H1 (cell line): ENCODE results near the gene YEATS2. TPM values are rescaled to one million over a fixed set of nuclear protein-coding genes. Genes with fewer than 3 reads are reported as not detected.
"Not testable (repeated sequence)": the region's sequence is repeated elsewhere in the genome, so short reads cannot be mapped to it uniquely, and the experiment has no call there.

Experiments
- CTCF ChIA-PET: fragments of 300-600 bp; sonication (Branson Sonifier 250); formaldehyde crosslinking; loops from one replicate; lab custom pipeline; 2021; ENCODE audit not compliant: partially characterized antibody; lab: Charles Lee
- POLR2A ChIA-PET: fragments of 300-600 bp; sonication (Branson Sonifier 250); formaldehyde crosslinking; loops from one replicate; lab custom pipeline; 2021; ENCODE audit warnings: inconsistent platforms; ENCODE audit not compliant: partially characterized antibody; lab: Charles Lee
- DNase-seq, 2 experiments: peaks; one replicate each; pipeline versions ENCODE4 v3.0.0 to v3.0.0-alpha.2; 2010 to 2022; ENCODE audit warnings: low spot score in 2 of 2, low read depth in 1 of 2, mixed read lengths in 1 of 2
- FAIRE-seq: peaks from 2 replicates; lab custom pipeline; 2011; peaks lifted over from hg19 to GRCh38; lab: Jason Lieb, UNC
- H2AFZ ChIP-seq: 2 replicates; pipeline ENCODE4 v1.8.1; 2012; ENCODE audit warnings: low read length, inconsistent platforms
- H2AK5ac ChIP-seq: 2 replicates; pipeline ENCODE4 v1.6.1; 2013; ENCODE audit warnings: low read depth, low read length
- H2BK120ac ChIP-seq: replicated peaks from 2 replicates; pipeline ENCODE3; 2013; ENCODE audit warnings: low read depth, low read length, inconsistent platforms
- H2BK12ac ChIP-seq: 2 replicates; pipeline ENCODE4 v1.6.1; 2013; ENCODE audit warnings: low read depth, low read length
- H2BK15ac ChIP-seq: 2 replicates; pipeline ENCODE4 v1.6.1; 2013; ENCODE audit warnings: low read length
- H2BK20ac ChIP-seq: 2 replicates; pipeline ENCODE4 v1.6.1; 2013; ENCODE audit warnings: low read length
- H2BK5ac ChIP-seq: 2 replicates; pipeline ENCODE4 v1.6.1; 2013; ENCODE audit warnings: low read depth, low read length
- H3K14ac ChIP-seq: 2 replicates; pipeline ENCODE4 v1.6.1; 2013; ENCODE audit warnings: inconsistent platforms; ENCODE audit not compliant: insufficient read length
- H3K18ac ChIP-seq: 2 replicates; pipeline ENCODE4 v1.6.1; 2013; ENCODE audit warnings: low read length; ENCODE audit errors: extremely low read depth
- H3K23ac ChIP-seq: 2 replicates; pipeline ENCODE4 v1.6.1; 2013; ENCODE audit warnings: inconsistent platforms; ENCODE audit not compliant: insufficient read length
- H3K23me2 ChIP-seq: 2 replicates; pipeline ENCODE4 v1.6.1; 2013; ENCODE audit warnings: low read depth, low read length
- H3K27ac ChIP-seq: 2 replicates; pipeline ENCODE4 v1.6.1; 2011; ENCODE audit warnings: low read depth, low read length, inconsistent platforms
- H3K27me3 ChIP-seq, 4 experiments: replicated peaks in 1 of 4; 1 replicate in 1 of 4; 2 replicates in 3 of 4; pipeline versions ENCODE4 v1.6.1 to v1.8.1; 2011 to 2013; ENCODE audit warnings: low read length in 3 of 4, mild to moderate bottlenecking in 3 of 4, inconsistent platforms in 2 of 4, mixed read lengths in 2 of 4, moderate library complexity in 1 of 4; ENCODE audit not compliant: control insufficient read depth in 3 of 4, insufficient read depth in 3 of 4; ENCODE audit errors: extremely low read depth in 1 of 4
- H3K36me3 ChIP-seq, 4 experiments: 2 replicates each; pipeline versions ENCODE4 v1.6.1 to v1.8.1; 2011 to 2013; ENCODE audit warnings: mild to moderate bottlenecking in 4 of 4, low read length in 3 of 4, moderate library complexity in 2 of 4, control low read depth in 1 of 4, inconsistent platforms in 1 of 4; ENCODE audit not compliant: insufficient read depth in 4 of 4, control insufficient read depth in 2 of 4
- H3K4ac ChIP-seq: replicated peaks from 2 replicates; pipeline ENCODE3; 2013; ENCODE audit warnings: low read length, low read depth, mixed read lengths, inconsistent platforms; ENCODE audit not compliant: insufficient read length
- H3K4me1 ChIP-seq, 4 experiments: replicated peaks in 1 of 4; 1 replicate in 1 of 4; 2 replicates in 3 of 4; pipeline versions ENCODE4 v1.6.1 to v1.8.1; 2011 to 2013; ENCODE audit warnings: low read length in 3 of 4, inconsistent platforms in 2 of 4, mixed read lengths in 1 of 4; ENCODE audit not compliant: insufficient read depth in 4 of 4, control insufficient read depth in 3 of 4
- H3K4me2 ChIP-seq, 2 experiments: 2 replicates each; pipeline versions ENCODE4 v1.6.1 to v1.8.1; 2011 to 2013; ENCODE audit warnings: low read depth in 2 of 2, low read length in 2 of 2, control low read depth in 1 of 2, inconsistent platforms in 1 of 2, mild to moderate bottlenecking in 1 of 2; ENCODE audit not compliant: insufficient read depth in 1 of 2
- H3K4me3 ChIP-seq, 4 experiments: fragments of 200-600, 300-600 bp in 1 of 4; sonication (generic), shearing (Covaris generic), sonication (Bioruptor Twin) in 1 of 4; 2 replicates each; pipeline versions ENCODE4 v1.5.1 to v1.8.1; 2011 to 2016; ENCODE audit warnings: low read length in 4 of 4, low read depth in 3 of 4, control low read depth in 2 of 4, inconsistent platforms in 2 of 4, mild to moderate bottlenecking in 2 of 4, mixed read lengths in 1 of 4, moderate library complexity in 1 of 4; ENCODE audit not compliant: insufficient read depth in 2 of 4; ENCODE audit errors: extremely low read depth in 1 of 4
- H3K56ac ChIP-seq: replicated peaks from 2 replicates; pipeline ENCODE3; 2013; ENCODE audit warnings: low read depth, mild to moderate bottlenecking, mixed read lengths, low read length, inconsistent platforms; ENCODE audit not compliant: insufficient read length
- H3K79me1 ChIP-seq: 2 replicates; pipeline ENCODE4 v1.6.1; 2013; ENCODE audit warnings: low read depth, low read length, control low read depth
- H3K79me2 ChIP-seq, 2 experiments: 2 replicates each; pipeline versions ENCODE4 v1.6.1 to v1.8.1; 2012 to 2013; ENCODE audit warnings: low read length in 2 of 2, mild to moderate bottlenecking in 2 of 2, inconsistent platforms in 1 of 2; ENCODE audit not compliant: insufficient read depth in 2 of 2, control insufficient read depth in 1 of 2
- H3K9ac ChIP-seq, 4 experiments: replicated peaks in 1 of 4; 1 replicate in 1 of 4; 2 replicates in 3 of 4; pipeline versions ENCODE4 v1.6.1 to v1.8.1; 2011 to 2013; ENCODE audit warnings: low read depth in 3 of 4, low read length in 3 of 4, control low read depth in 2 of 4, mild to moderate bottlenecking in 2 of 4, moderate library complexity in 2 of 4, inconsistent platforms in 1 of 4; ENCODE audit errors: extremely low read depth in 1 of 4
- H3K9me3 ChIP-seq, 2 experiments: 2 replicates each; pipeline versions ENCODE4 v1.6.1 to v1.8.1; 2012 to 2013; ENCODE audit warnings: mild to moderate bottlenecking in 2 of 2, moderate library complexity in 2 of 2, control low read depth in 1 of 2, inconsistent platforms in 1 of 2, low read depth in 1 of 2, low read length in 1 of 2, mixed read lengths in 1 of 2; ENCODE audit not compliant: insufficient read depth in 2 of 2
- H4K20me1 ChIP-seq, 2 experiments: replicated peaks in 1 of 2; 2 replicates each; pipeline versions ENCODE3 to v1.8.1; 2011 to 2013; ENCODE audit warnings: inconsistent platforms in 2 of 2, low read length in 2 of 2, mild to moderate bottlenecking in 1 of 2; ENCODE audit not compliant: insufficient read depth in 2 of 2, control insufficient read depth in 1 of 2
- H4K5ac ChIP-seq: 2 replicates; pipeline ENCODE4 v1.6.1; 2013; ENCODE audit warnings: low read length, low read depth, mixed read lengths, inconsistent platforms; ENCODE audit not compliant: insufficient read length
- H4K8ac ChIP-seq: 2 replicates; pipeline ENCODE4 v1.8.0; 2013; ENCODE audit warnings: mild to moderate bottlenecking, moderate library complexity, low read length, inconsistent platforms; ENCODE audit not compliant: insufficient read depth; ENCODE audit errors: extremely low read depth
- H4K91ac ChIP-seq: replicated peaks from 2 replicates; pipeline ENCODE3; 2013; ENCODE audit warnings: low read length, mixed read lengths, inconsistent platforms; ENCODE audit not compliant: insufficient read length
- WGBS, 2 experiments: shearing (Covaris generic) in 1 of 2; methylation state at CpG; one replicate each; pipeline versions ENCODE4 v1.1.6 to v1.1.7; 2013 to 2015; ENCODE audit warnings: low lambda C conversion rate in 2 of 2, mixed read lengths in 2 of 2, inconsistent platforms in 1 of 2, low coverage in 1 of 2, missing lambda C conversion rate in 1 of 2; ENCODE audit not compliant: insufficient replicate concordance in 2 of 2, insufficient coverage in 1 of 2, insufficient read length in 1 of 2; ENCODE audit errors: extremely low coverage in 1 of 2, missing lambda C conversion rate in 1 of 2; 5-methylcytosine and 5-hydroxymethylcytosine counted together
- polyA plus RNA-seq, 7 experiments: library from polyadenylated mRNA; depleted of rRNA in 3 of 7; stranded (reverse) in 5 of 7; unstranded in 2 of 7; fragments of >200 nt in 5 of 7; fragments of 200-250 nt in 2 of 7; gene quantifications; 1 replicate in 5 of 7; 2 replicates in 1 of 7; 4 replicates in 1 of 7; pipeline versions ENCODE4 v1.2.1 to v1.2.3, GENCODE V29; 2011 to 2013; ENCODE audit warnings: missing spikeins in 2 of 7, mixed read lengths in 2 of 7
- total RNA-seq: library from RNA; stranded (reverse); fragmentation: NEBNext Ultra II Directional; extraction: Animal tissue kit (Norgen Biotek cat#: 25700); gene quantifications from 2 replicates; pipeline ENCODE4 v1.2.1, GENCODE V29; 2021

Gene YEATS2
- total and polyA plus RNA-seq, 2 of the 8 experiments (the other 6 are each of a cell fraction or from before 2014, with no cell fraction given) = 35.3 to 53.7 TPM

DNA sequence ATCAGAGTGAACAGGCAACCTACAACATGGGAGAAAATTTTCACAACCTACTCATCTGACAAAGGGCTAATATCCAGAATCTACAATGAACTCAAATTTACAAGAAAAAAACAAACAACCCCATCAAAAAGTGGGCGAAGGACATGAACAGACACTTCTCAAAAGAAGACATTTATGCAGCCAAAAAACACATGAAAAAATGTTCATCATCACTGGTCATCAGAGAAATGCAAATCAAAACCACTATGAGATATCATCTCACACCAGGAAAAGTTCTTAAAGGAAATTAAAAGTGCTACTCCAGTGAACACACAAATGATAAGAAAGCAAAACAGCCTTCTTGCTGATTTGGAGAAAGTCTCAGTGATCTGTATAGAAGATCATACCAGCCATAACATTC lies 42.6 kb downstream of the YEATS2 start:
- not testable (repeated sequence) for FAIRE-seq, H4K20me1 ChIP-seq, DNase-seq, H3K9me3 ChIP-seq, H3K9ac ChIP-seq, H3K4me2 ChIP-seq, H3K4me1 ChIP-seq, H2BK120ac ChIP-seq, H3K23me2 ChIP-seq, H3K4ac ChIP-seq, H2AK5ac ChIP-seq, H3K18ac ChIP-seq, H3K14ac ChIP-seq, H3K56ac ChIP-seq, H2BK15ac ChIP-seq, H3K23ac ChIP-seq, H3K79me2 ChIP-seq, H4K5ac ChIP-seq, H3K27ac ChIP-seq, H4K91ac ChIP-seq, H3K79me1 ChIP-seq, H2BK20ac ChIP-seq, H4K8ac ChIP-seq, H2BK5ac ChIP-seq, H3K4me3 ChIP-seq, H3K27me3 ChIP-seq, H2AFZ ChIP-seq, H2BK12ac ChIP-seq
- WGBS, 2 experiments = no CpG with 5 or more reads among the region's 1 CpG
- H3K36me3 ChIP-seq = peaks cover 2 to 47% (median 27%) of the 10 kb centered on the region in 4 experiments; a peak in 7 of 8 replicates
- CTCF ChIA-PET = interaction anchor here (1.2 to 1.5 kb wide), 2 partner anchors 17 to 27 kb away, joined by 4 read pairs; no protein-coding TSS in a partner anchor
- POLR2A ChIA-PET = interaction anchor here (0.9 kb wide), 1 partner anchor 13 kb away, joined by 3 read pairs; no protein-coding TSS in a partner anchor
